Measurements from ENCODE around the gene SHC4. TPM values are rescaled to one million over a fixed set of nuclear protein-coding genes. Genes with fewer than 3 reads are reported as not detected.

SHC4 gene
- polyA plus RNA-seq, 3 donors = 0.09 TPM; not detected in 2

DNA sequence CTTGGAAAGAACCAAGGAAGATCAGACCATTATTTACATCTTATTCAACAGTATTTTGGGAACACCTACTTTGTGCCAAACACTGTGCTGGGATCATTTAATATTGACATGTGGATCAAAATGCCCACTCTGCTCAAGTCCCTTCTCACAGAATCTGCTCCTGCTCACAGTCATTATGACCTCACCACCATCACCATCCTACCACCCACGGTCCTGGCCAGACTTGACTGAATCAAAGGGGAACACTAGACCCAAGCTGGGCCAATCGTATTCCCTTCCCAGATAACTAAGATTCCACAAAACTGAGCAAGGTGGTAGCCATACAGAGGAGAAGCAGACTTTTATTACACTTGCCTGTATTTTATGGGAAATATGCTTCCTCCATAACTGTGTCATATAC, 149.4 kb downstream of the SHC4 start:
- H4K20me1 ChIP-seq (ENCODE audit: insufficient read depth, low read length) = no peaks in the 10 kb centered on the region
- DNase-seq = no peak
- intact Hi-C loops (cut with micrococcal nuclease) = loop anchor here (5.0 to 10.0 kb wide), 4 partner anchors 63 to 891 kb away; partner anchors contain the start of genes COPS2 (in 1 of the 2), DUT (in 1 of the 2) and EID1 (in 1 of the 2)
- H3K9ac ChIP-seq (ENCODE audit: insufficient read depth, low read length, poor library complexity, severe bottlenecking) = no peak overlapping the region
- H3K27ac ChIP-seq (ENCODE audit: low read depth in 1 of 2, low read length in 2 of 2) = no peak overlapping the region
- peaks cover 16% of the 10 kb centered on the region for H3K79me2 ChIP-seq (ENCODE audit: insufficient read depth, low read length)
- no peak overlapping the region for H3K4me3 Mint-ChIP-seq
- H3K9me3 Mint-ChIP-seq = peaks cover 0 to 2% (median 0%) of the 10 kb centered on the region in 7 donors
- H3K27ac Mint-ChIP-seq = no peak overlapping the region
- H3K4me3 ChIP-seq (replicated peaks in 1 of 3; ENCODE audit: low read depth in 2 of 3, low read length in 3 of 3) = no peak overlapping the region
- peaks cover 17% of the 10 kb centered on the region for H3K4me1 Mint-ChIP-seq
- H3K9me3 ChIP-seq (replicated peaks in 1 of 2; ENCODE audit: control insufficient read depth in 1 of 2, insufficient read depth in 1 of 2, low read length in 2 of 2) = no peaks in the 10 kb centered on the region
- no peaks in the 10 kb centered on the region for H3K36me3 Mint-ChIP-seq
- no peaks in the 10 kb centered on the region for H3K36me3 ChIP-seq (replicated peaks in 1 of 2; ENCODE audit: control insufficient read depth in 1 of 2, insufficient read depth in 2 of 2, low read length in 2 of 2)
- peaks cover 0 to 2% (median 0%) of the 10 kb centered on the region in 3 donors for H3K27me3 Mint-ChIP-seq (ENCODE audit: low read depth in 3 of 3)
- WGBS (ENCODE audit: insufficient coverage) = no CpG with 5 or more reads among the region's 2 CpGs
- H3K4me1 ChIP-seq (ENCODE audit: control insufficient read depth in 1 of 2, insufficient read depth in 2 of 2, low read length in 2 of 2) = peaks cover 14 to 22% of the 10 kb centered on the region in 2 donors
- no peaks in the 10 kb centered on the region for H3K27me3 ChIP-seq (ENCODE audit: control insufficient read depth in 2 of 2, insufficient read depth in 2 of 2, low read length in 2 of 2)
- H2AFZ ChIP-seq (ENCODE audit: insufficient read depth, low read depth, low read length, poor library complexity, severe bottlenecking) = no peak overlapping the region
- no peak overlapping the region for H3K4me2 ChIP-seq (replicated peaks; ENCODE audit: extremely low read depth, low read length, poor library complexity, severe bottlenecking)
- TF ChIP-seq, protein P1, sequence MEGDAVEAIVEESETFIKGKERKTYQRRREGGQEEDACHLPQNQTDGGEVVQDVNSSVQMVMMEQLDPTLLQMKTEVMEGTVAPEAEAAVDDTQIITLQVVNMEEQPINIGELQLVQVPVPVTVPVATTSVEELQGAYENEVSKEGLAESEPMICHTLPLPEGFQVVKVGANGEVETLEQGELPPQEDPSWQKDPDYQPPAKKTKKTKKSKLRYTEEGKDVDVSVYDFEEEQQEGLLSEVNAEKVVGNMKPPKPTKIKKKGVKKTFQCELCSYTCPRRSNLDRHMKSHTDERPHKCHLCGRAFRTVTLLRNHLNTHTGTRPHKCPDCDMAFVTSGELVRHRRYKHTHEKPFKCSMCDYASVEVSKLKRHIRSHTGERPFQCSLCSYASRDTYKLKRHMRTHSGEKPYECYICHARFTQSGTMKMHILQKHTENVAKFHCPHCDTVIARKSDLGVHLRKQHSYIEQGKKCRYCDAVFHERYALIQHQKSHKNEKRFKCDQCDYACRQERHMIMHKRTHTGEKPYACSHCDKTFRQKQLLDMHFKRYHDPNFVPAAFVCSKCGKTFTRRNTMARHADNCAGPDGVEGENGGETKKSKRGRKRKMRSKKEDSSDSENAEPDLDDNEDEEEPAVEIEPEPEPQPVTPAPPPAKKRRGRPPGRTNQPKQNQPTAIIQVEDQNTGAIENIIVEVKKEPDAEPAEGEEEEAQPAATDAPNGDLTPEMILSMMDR (IDR thresholded peaks at IDR 0.05) = no peak

DNA sequence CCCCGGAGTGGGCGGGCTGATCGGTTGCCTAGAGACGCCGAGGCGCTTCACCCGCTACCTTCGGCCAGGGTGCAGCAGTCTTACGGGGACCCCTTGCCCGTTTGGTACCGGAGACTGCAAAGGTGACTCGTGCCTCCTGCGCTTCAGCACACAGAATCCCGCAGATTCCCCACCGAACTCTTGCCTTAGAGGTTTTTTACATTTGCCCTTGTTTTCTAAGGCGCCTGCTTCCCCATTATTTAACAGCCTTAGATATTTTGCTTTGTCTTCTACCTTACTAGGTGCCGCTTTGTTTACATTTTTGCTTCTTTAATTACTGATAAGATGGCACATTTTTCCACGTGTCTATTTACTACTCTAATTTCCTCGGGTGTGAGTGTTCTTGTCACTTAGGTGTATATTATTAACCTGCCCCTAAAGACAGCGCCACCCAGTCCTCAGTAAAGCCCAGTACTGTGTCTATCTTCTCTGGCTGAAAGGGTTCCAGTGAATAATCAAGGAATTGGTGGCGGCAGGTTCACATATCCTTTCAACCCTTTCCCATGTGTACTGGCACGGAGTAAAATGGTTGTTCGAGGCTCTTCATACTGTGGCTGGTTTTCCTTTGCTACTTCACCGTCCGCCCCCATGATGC, 152.3 kb downstream of the SHC4 start:
- Histone ChIP-seq H3K79me2 (ENCODE audit: insufficient read depth, low read length) (peaks cover 43% of the 10 kb centered on the region), H3K4me2 (replicated peaks; ENCODE audit: extremely low read depth, low read length, poor library complexity, severe bottlenecking) (peak overlapping the region; percentile 97), H3K9me3 (replicated peaks in 1 of 2; ENCODE audit: control insufficient read depth in 1 of 2, insufficient read depth in 1 of 2, low read length in 2 of 2) (no peaks in the 10 kb centered on the region), H4K20me1 (ENCODE audit: insufficient read depth, low read length) (no peaks in the 10 kb centered on the region), H3K9ac (ENCODE audit: insufficient read depth, low read length, poor library complexity, severe bottlenecking) (peak overlapping the region; percentile 79), H3K4me3 (replicated peaks in 1 of 3; ENCODE audit: low read depth in 2 of 3, low read length in 3 of 3) (peak overlapping the region; percentile 80 to 93 (median 93)), H3K36me3 (replicated peaks in 1 of 2; ENCODE audit: control insufficient read depth in 1 of 2, insufficient read depth in 2 of 2, low read length in 2 of 2) (no peaks in the 10 kb centered on the region), H3K4me1 (ENCODE audit: control insufficient read depth in 1 of 2, insufficient read depth in 2 of 2, low read length in 2 of 2) (peaks cover 14 to 22% of the 10 kb centered on the region in 2 donors), H3K27ac (ENCODE audit: low read depth in 1 of 2, low read length in 2 of 2) (peak overlapping the region; percentile 62 to 85), H2AFZ (ENCODE audit: insufficient read depth, low read depth, low read length, poor library complexity, severe bottlenecking) (peak overlapping the region; percentile 95), H3K27me3 (ENCODE audit: control insufficient read depth in 2 of 2, insufficient read depth in 2 of 2, low read length in 2 of 2) (no peaks in the 10 kb centered on the region)
- TF ChIP-seq, protein P1 (IDR thresholded peaks at IDR 0.05) = no peak
- Mint-ChIP-seq H3K9me3 (peaks cover 0 to 2% (median 0%) of the 10 kb centered on the region in 7 donors), H3K27ac (peak overlapping the region in 4 of 7 donors; percentile 40 to 84 (median 82)), H3K4me1 (peaks cover 23% of the 10 kb centered on the region), H3K36me3 (peaks cover 0 to 2% of the 10 kb centered on the region in 2 donors), H3K4me3 (peak overlapping the region; percentile 93 to 95), H3K27me3 (ENCODE audit: low read depth in 3 of 3) (peaks cover 0 to 2% (median 0%) of the 10 kb centered on the region in 3 donors)
- DNase-seq = no peak
- WGBS (ENCODE audit: insufficient coverage) = 12% methylated on average over 15 of the region's 25 CpGs
- intact Hi-C loops (cut with micrococcal nuclease) = loop anchor here (5.0 to 10.0 kb wide), 4 partner anchors 66 to 893 kb away; partner anchors contain the start of genes COPS2 (in 1 of the 2), DUT (in 1 of the 2) and EID1 (in 1 of the 2)

Data from CD14-positive monocyte (primary cell).